T-helper 17 cell (primary cell): Measurements from ENCODE around the gene MANF. TPM values are rescaled to one million over a fixed set of nuclear protein-coding genes. Genes with fewer than 3 reads are reported as not detected.
"Not testable (repeated sequence)": the region's sequence is repeated elsewhere in the genome, so short reads cannot be mapped to it uniquely, and the experiment has no call there.

ENCODE experiments used
- ATAC-seq: fragments of 150-1000 bp; cut with Tn5 transposase; 2 replicates; pipeline ENCODE4 v1.10.0; 2021; ENCODE audit warnings: mild to moderate bottlenecking, moderate library complexity
- DNase-seq, 3 donors: peaks; one replicate each; pipeline versions ENCODE4 v3.0.0 to v3.0.0-alpha.2; 2020 to 2021
- H3K9me3 ChIP-seq: one replicate; pipeline ENCODE4 v1.7.0; 2013; ENCODE audit warnings: low read length, mild to moderate bottlenecking; ENCODE audit not compliant: control insufficient read depth, poor library complexity, severe bottlenecking
- H3K27ac Mint-ChIP-seq: one replicate; pipeline ENCODE4 v1.8.0; 2022; ENCODE audit warnings: mild to moderate bottlenecking, moderate library complexity, mixed read lengths
- H3K27me3 Mint-ChIP-seq: one replicate; pipeline ENCODE4 v1.8.0; 2022; ENCODE audit warnings: mixed read lengths
- H3K36me3 Mint-ChIP-seq: one replicate; pipeline ENCODE4 v1.8.0; 2022; ENCODE audit warnings: low read depth, mixed read lengths
- H3K4me1 Mint-ChIP-seq: one replicate; pipeline ENCODE4 v1.8.0; 2022; ENCODE audit warnings: mild to moderate bottlenecking, mixed read lengths
- H3K4me3 Mint-ChIP-seq: one replicate; pipeline ENCODE4 v1.8.0; 2022; ENCODE audit warnings: mild to moderate bottlenecking, moderate library complexity, mixed read lengths
- total RNA-seq, 4 donors: library from RNA in 2 of 4; stranded (reverse) in 2 of 4; gene quantifications; one replicate each; pipeline ENCODE4 v1.2.3 and lab custom pipeline; 2022 to 2026

Gene MANF
- total RNA-seq, 2 donors from 2014 or later = 35.4 to 43.3 TPM

DNA sequence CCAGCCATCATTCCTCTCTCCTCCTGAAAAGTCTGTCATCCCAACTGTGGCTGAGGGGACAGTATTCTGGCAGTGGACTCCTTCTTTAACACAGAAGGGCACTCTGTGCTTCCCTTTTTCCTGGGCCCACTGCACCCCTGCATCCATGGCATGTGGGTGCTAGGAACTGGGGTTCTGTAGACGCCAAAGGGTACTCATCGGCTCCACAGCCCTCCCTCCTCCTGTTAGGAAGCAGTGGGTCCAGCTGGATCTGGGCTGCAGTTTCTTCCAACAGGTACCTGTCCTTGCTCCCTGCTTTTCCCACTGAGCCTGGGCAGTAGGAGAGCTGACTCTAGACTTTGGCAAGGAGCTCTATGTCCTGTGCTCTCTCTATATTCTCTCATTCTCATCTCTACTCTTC lies 6.4 kb upstream of the MANF start:
- Mint-ChIP-seq H3K4me3 (no peak overlapping the region), H3K27ac (no peak overlapping the region), H3K36me3 (no peaks in the 10 kb centered on the region), H3K4me1 (peaks cover 11% of the 10 kb centered on the region), H3K27me3 (no peaks in the 10 kb centered on the region)
- H3K9me3 ChIP-seq = no peaks in the 10 kb centered on the region
- DNase-seq (no peak), ATAC-seq (no peak)

DNA sequence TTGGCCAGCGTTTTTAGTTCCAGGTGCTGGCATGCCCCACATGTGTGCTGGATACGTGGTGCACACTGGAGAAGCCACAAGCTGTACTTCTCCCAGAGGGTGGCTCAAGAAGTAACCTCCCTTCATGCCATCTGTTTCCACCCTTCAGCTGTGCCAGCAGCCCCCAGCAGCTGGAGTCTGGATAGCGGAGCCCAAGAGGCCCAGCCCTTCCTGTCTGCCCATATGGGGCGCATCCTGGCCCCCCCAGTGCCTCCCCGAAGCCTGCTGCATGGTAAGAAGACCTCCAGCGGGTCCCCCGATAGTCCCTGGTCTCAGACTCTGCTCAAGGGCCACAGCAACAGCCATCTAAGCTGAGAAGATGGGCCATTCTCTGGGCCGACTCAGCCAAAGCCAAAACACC lies 5.8 kb upstream of the MANF start:
- no peak overlapping the region for H3K27ac Mint-ChIP-seq
- H3K36me3 Mint-ChIP-seq = no peaks in the 10 kb centered on the region
- ATAC-seq = no peak
- no peaks in the 10 kb centered on the region for H3K27me3 Mint-ChIP-seq
- no peak overlapping the region for H3K4me3 Mint-ChIP-seq
- no peaks in the 10 kb centered on the region for H3K9me3 ChIP-seq
- DNase-seq = no peak
- H3K4me1 Mint-ChIP-seq = peaks cover 16% of the 10 kb centered on the region

DNA sequence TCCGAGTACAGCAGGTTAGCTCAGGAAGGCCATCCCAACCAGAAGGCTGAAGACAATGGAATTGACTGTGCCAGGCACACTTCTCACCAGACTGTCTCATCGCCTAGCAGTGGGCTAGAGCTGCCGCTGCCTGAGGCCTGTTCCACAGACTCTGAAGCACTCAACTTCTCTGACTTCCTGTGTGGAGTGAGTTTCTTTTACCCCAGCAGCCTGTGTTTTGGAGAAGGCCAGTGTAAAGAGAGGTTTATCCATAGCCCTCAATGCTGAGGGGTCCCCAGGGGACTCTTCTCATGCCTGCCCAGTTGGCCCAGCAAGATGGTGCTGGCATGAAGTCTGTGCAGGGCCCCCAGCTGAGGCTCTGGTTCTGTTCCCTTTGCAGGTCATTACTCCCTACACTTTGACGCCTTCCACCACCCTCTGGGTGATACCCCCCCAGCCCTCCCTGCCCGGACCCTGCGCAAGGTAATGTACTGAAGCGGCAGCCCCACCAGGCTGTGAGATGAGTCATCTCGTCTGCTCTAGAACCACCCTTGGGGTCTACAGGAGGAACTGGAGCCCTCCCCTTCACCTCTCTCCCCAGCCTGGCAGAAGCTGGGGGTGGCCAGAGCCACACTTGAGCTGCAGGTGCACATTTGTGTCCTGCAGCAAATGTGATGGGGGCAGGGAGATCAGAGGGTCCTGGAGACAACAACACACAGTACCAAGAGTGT lies 5.2 kb upstream of the MANF start:
- Mint-ChIP-seq H3K27me3 (no peaks in the 10 kb centered on the region), H3K27ac (no peak overlapping the region), H3K4me1 (peaks cover 21% of the 10 kb centered on the region), H3K4me3 (no peak overlapping the region), H3K36me3 (no peaks in the 10 kb centered on the region)
- ATAC-seq (no peak), DNase-seq (no peak)
- no peaks in the 10 kb centered on the region for H3K9me3 ChIP-seq

DNA sequence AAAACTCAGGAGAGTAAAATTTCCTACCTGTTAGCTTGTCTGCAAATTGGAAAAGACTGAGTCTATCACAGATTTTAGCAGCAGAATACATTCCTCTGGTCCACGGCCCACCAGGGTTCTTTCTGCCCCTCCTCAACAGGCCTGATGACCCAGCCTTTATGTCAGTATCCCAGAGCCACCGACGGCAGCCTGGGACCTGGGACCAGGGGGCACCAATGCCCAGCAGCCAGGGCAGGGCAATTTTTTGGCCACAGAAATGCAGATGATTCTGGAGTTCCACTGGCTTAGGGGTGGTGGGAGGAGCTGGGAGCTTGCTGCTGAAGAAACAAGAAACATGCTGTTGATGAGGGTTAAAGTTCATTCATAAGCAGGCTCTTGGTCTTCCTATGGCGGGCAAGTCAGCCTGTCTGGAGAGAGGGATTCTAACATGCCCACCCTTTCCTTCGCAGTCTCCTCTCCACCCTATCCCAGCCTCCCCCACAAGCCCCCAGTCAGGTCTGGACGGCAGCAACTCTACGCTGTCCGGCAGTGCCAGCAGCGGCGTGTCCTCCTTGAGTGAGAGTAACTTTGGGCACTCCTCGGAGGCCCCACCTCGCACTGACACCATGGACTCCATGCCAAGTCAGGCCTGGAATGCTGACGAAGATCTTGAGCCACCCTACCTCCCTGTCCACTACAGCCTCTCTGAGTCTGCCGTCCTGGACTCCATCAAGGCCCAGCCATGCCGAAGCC lies 4.3 kb upstream of the MANF start:
- no peaks in the 10 kb centered on the region for H3K9me3 ChIP-seq
- ATAC-seq = no peak
- Mint-ChIP-seq H3K4me1 (peaks cover 27% of the 10 kb centered on the region), H3K4me3 (no peak overlapping the region), H3K36me3 (no peaks in the 10 kb centered on the region), H3K27me3 (no peaks in the 10 kb centered on the region), H3K27ac (no peak overlapping the region)
- no peak for DNase-seq

DNA sequence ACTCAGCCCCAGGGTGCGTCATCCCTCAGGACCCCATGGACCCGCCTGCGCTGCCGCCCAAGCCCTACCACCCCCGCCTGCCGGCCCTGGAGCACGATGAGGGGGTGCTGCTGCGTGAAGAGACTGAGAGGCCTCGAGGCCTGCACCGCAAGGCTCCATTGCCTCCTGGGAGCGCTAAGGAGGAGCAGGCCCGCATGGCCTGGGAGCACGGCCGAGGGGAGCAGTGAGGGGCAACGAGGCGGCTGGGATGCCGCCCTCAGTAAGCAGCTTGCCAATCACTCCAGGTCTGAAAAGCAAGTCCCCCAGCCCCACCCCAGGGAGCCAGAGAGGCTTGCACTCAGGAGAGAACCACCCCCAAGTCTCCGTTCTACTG lies 3.8 kb upstream of the MANF start:
- Mint-ChIP-seq H3K36me3 (no peaks in the 10 kb centered on the region), H3K27me3 (no peaks in the 10 kb centered on the region), H3K4me1 (peaks cover 32% of the 10 kb centered on the region), H3K4me3 (no peak overlapping the region), H3K27ac (no peak overlapping the region)
- no peaks in the 10 kb centered on the region for H3K9me3 ChIP-seq
- ATAC-seq = no peak
- DNase-seq = no peak

DNA sequence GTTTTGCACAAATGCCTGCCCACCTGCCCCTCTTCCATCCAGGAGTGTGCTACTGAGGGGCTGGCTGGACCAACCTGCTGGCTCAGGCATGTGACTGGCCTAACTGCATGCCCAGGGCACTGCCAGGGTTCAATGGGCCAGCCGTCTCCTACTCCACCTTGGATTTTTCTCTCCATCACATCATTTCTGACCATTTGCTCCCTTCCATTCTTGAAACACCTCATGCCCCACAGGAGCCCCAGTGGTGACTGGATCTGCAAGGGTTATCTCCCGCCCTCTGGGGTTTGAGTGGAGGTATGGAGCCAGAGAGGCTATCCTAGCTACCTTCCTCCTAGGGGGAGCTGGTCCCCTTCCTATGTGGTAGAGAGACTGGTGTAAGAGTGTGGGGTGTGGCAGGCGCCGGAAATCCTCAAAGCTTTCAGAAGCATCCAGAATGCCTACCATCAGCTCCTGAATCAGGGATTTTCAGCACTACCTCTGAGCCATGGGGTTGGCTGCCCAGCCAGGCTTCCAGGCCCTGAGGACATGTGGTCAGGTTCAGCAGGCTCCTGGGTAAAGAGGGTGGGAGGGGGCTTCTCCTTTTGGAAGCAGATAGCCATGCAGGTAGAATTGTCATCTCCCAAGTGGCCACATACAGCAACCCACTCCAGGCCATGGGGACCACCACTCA lies 2.9 kb upstream of the MANF start:
- no peaks in the 10 kb centered on the region for H3K27me3 Mint-ChIP-seq
- no peaks in the 10 kb centered on the region for H3K9me3 ChIP-seq
- peaks cover 35% of the 10 kb centered on the region for H3K4me1 Mint-ChIP-seq
- ATAC-seq (no peak), DNase-seq (no peak)
- no peaks in the 10 kb centered on the region for H3K36me3 Mint-ChIP-seq
- no peak overlapping the region for H3K4me3 Mint-ChIP-seq
- H3K27ac Mint-ChIP-seq = no peak overlapping the region

DNA sequence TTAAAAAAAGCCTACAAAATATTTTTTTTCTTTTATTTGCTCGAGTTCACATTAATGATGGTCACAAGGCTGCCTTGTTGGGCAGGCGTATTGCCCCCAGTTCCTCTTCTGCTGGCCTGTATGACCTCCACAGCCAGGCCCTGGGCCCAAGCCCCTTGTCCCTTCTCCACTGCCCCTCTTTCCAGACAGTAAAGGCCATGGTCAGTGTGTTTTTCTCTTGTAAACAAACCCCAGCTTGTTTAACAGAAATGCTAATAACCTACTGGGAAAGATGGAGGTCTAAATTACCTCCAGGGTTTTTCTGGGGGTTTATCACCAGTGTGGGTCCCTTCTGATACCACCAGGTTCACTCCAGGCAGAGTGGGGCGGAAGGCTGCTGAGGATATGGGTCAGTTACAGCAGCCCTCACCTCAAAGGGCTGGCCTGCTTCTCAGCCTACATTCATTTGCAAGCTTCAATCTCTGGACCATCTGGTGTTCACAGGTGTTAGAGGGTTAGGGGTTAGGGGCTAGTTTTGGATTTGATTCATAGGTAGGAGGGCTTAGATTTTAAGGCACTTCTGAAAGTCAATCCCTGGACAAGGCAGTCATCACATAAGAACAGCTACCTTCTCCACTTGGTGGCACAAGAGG lies 2.0 kb upstream of the MANF start:
- ATAC-seq (no peak), DNase-seq (no peak)
- Mint-ChIP-seq H3K36me3 (peaks cover 4% of the 10 kb centered on the region), H3K27me3 (no peaks in the 10 kb centered on the region), H3K4me3 (no peak overlapping the region), H3K27ac (no peak overlapping the region), H3K4me1 (peaks cover 41% of the 10 kb centered on the region)
- no peaks in the 10 kb centered on the region for H3K9me3 ChIP-seq

DNA sequence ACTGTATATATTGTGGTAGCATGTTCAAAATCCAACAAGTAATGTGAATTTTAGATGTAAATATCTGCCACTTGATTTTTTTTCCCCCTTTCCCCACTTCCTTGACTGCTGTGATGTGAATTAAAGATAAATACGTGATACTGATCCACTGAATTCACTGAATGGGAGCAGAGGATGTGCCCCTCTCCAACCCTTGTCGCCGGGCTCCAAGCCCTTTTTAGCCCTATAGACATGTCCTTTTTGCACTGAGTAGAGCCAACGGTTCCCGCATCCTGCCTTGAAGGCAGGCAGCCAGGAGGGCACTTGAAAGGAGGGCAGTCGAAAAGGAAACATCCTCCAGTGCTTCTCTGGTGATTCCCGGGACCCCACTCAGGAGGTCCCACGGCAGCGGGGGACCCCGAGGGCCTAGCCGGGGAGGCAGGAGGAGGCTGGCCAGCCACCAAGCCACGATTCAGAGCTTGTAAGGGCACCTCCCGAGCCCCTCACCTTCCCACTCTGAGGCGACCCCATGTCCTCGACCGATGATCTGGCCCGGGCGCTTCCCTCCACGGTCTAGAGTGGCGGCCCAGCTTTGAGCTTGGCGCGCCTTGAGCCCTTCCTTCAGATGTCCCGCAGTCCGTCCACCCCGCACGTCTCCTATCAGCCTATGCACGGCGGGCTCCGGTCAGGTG lies 901 bp upstream of the MANF start:
- peaks cover 38% of the 10 kb centered on the region for H3K4me1 Mint-ChIP-seq
- H3K36me3 Mint-ChIP-seq = peaks cover 4% of the 10 kb centered on the region
- no peaks in the 10 kb centered on the region for H3K27me3 Mint-ChIP-seq
- DNase-seq (peak in 1 of 3 donors; percentile 21), ATAC-seq (peak; percentile 4)
- H3K9me3 ChIP-seq = no peaks in the 10 kb centered on the region
- peak overlapping the region; percentile 96 for H3K4me3 Mint-ChIP-seq
- peak overlapping the region; percentile 99 for H3K27ac Mint-ChIP-seq

DNA sequence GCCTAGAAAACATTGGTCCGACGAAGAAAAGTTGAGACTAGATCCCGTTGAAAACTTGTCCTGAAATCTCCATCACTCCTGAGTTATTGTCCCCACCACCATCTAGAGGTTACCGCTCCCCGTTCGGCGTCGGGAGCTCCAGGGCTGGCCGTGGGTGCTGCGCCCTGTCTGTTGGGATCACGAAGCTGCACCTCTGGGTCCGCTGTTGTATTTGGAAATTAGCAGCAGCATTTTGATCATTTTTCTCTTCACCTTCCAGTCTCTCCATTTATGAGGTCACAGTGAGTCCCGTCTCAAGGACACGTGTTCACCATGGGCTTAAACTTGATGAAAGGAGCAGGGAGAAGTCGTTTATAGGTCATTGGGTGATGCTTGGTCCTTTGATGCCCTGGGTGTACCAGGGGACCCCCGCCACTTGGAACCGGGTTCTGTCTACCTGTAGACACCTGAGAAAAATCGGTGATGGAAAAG lies 565 bp downstream of the MANF start:
- ATAC-seq (no peak), DNase-seq (no peak)
- Mint-ChIP-seq H3K27me3 (no peaks in the 10 kb centered on the region), H3K27ac (peak overlapping the region; percentile 99), H3K4me1 (peaks cover 42% of the 10 kb centered on the region), H3K36me3 (peaks cover 4% of the 10 kb centered on the region), H3K4me3 (peak overlapping the region; percentile 96)
- no peaks in the 10 kb centered on the region for H3K9me3 ChIP-seq

DNA sequence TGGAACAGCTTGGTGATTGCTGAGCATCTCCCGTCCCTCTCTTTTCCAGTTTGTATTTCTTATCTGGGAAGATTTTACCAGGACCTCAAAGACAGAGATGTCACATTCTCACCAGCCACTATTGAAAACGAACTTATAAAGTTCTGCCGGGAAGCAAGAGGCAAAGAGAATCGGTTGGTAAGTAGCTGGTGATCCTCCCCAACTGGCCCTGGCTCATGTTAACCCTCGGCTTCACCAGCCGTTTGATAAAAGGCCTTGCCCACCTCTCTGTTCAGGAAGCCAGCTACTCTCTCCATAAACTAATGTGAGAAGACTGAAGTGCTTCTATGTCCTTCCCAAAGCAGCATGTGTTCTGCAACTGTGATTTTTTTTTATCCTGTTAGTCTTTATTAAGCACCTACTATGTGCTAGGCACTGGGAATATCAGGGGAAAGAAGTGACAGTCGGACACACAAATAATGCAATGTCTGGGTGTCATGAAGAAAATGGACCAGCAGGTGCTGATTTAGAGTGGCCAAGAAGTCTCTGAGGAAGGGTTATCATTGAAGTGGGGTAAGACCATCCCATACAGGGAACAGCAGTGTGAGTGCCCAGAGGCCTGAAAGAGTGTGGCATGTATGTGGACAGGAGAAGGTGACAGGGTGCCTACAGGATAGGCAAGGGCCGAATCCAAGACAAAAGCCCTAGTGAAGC lies 1.2 kb downstream of the MANF start:
- no peak for DNase-seq

DNA sequence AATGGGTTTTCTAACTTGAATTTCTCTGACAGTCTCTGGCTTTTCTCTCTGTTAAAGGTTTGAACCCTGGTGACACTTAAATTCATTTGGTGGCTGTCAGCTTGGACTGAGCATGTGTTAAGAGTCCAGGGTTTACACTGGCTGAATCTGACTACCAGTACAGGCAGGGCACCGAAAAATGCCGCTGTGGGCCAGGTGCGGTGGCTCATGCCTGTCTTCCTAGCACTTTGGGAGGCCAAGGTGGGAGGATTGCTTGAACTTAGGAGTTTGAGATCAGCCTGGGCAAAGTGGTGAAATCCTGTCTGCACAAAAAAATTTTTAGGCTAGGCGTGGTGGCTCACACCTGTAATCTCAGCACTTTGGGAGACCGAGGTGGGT lies 1.8 kb downstream of the MANF start:
- no peak for DNase-seq
- H3K27me3 Mint-ChIP-seq = no peaks in the 10 kb centered on the region
- peaks cover 42% of the 10 kb centered on the region for H3K4me1 Mint-ChIP-seq
- peaks cover 4% of the 10 kb centered on the region for H3K36me3 Mint-ChIP-seq
- peak overlapping the region; percentile 99 for H3K27ac Mint-ChIP-seq
- ATAC-seq = no peak
- H3K4me3 Mint-ChIP-seq = peak overlapping the region; percentile 96
- H3K9me3 ChIP-seq = no peaks in the 10 kb centered on the region

More for the DNA sequence above, 1.2 kb downstream of the MANF start:
- no peaks in the 10 kb centered on the region for H3K9me3 ChIP-seq
- peak overlapping the region; percentile 99 for H3K27ac Mint-ChIP-seq
- no peak for ATAC-seq
- H3K27me3 Mint-ChIP-seq = no peaks in the 10 kb centered on the region
- peaks cover 42% of the 10 kb centered on the region for H3K4me1 Mint-ChIP-seq
- H3K4me3 Mint-ChIP-seq = peak overlapping the region; percentile 96
- H3K36me3 Mint-ChIP-seq = peaks cover 4% of the 10 kb centered on the region

DNA sequence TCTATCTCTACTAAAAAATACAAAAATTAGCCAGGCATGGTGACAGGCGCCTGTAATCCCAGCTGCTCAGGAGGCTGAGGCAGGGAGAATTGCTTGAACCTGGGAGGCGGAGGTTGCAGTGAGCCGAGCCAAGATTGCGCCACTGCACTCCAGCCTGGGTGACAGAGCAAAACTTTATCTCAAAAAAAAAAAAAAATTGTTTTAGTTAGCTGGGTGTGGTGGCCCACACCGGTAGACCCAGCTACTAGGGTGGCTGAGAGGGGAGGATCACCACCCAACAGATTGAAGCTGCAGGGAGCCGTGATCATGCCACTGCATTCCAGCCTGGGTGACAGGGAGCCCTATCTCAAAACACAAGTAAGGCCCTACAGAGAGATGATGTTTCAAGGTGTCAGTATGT lies 2.2 kb downstream of the MANF start:
- not testable (repeated sequence) for H3K36me3 Mint-ChIP-seq, H3K4me3 Mint-ChIP-seq, ATAC-seq, H3K27me3 Mint-ChIP-seq, H3K9me3 ChIP-seq, DNase-seq
- peaks cover 42% of the 10 kb centered on the region for H3K4me1 Mint-ChIP-seq
- H3K27ac Mint-ChIP-seq = peak overlapping the region; percentile 99
